SH-SY5Y (cell line): Measurements from ENCODE around the gene SDC3.

Source experiments
- GATA2 ChIP-seq: IDR thresholded peaks from 2 replicates; pipeline ENCODE4 v1.6.1; 2011; ENCODE audit warnings: mild to moderate bottlenecking, low read depth, low read length
- GATA3 ChIP-seq: IDR thresholded peaks from 2 replicates; pipeline ENCODE4 v1.6.1; 2011; ENCODE audit warnings: low read depth, mild to moderate bottlenecking, low read length, moderate library complexity

The SDC3 gene

GRCh38 chr1:30902593-30903290, 5.8 kb downstream of the SDC3 start:
- TF ChIP-seq GATA2 (no peak), GATA3 (no peak)

GRCh38 chr1:30901798-30902581, 6.6 kb downstream of the SDC3 start:
- TF ChIP-seq GATA3 (no peak), GATA2 (no peak)

DNA sequence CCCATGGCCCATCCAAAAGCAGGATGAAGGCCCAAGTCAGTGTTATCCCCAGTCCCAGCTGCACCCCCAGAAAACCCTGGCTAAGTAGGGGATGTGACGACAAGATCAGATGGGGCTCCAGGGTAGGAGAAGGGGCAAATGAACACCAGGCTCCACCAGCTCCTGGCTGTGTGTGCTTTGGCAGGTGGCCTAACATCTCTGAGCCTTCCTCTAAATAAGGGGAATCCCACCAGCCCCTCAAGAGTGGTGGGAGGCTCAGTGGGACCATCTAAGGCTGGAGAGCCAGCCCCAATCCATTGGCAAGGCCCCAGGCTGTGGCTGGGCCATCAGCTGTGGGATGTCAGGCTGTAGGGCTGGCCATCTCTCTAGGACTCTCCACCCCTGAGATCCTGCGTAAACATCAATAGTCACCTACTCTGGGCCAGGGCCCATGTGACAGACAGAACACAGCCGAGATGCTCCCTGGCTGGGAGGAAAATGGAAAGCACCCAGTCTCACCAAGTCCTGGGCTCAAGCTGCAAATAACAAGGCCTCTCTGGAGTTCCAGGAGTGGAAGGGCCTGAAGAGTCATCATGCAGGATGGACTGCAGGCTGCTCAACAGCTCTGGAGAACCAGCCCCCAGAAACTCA, 7.5 kb downstream of the SDC3 start:
- no peak for TF ChIP-seq GATA2

DNA sequence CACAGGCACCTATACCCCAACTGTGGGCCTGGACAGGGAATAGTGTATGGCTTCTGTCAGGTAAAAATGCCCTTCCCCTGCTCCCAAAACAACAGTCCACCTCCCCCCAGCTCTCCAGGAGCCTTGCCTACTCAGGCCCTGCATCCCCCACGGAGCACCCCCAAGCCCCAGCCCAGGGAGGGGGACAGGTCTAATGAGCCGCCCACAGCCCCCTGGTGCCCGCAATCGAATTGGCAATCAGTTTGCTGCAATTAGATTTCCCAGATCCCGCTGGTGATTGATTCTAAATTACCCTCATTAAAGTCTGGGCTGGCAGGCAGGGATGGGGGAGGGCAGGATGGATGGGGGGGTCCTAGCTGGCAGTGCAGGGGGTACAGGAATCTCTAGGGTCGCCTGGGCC, 8.1 kb downstream of the SDC3 start:
- TF ChIP-seq GATA3 (no peak), GATA2 (peak; percentile 87)

GRCh38 chr1:30899577-30900389, 8.8 kb downstream of the SDC3 start:
- TF ChIP-seq GATA3: no peak
- no peak for TF ChIP-seq GATA2

DNA sequence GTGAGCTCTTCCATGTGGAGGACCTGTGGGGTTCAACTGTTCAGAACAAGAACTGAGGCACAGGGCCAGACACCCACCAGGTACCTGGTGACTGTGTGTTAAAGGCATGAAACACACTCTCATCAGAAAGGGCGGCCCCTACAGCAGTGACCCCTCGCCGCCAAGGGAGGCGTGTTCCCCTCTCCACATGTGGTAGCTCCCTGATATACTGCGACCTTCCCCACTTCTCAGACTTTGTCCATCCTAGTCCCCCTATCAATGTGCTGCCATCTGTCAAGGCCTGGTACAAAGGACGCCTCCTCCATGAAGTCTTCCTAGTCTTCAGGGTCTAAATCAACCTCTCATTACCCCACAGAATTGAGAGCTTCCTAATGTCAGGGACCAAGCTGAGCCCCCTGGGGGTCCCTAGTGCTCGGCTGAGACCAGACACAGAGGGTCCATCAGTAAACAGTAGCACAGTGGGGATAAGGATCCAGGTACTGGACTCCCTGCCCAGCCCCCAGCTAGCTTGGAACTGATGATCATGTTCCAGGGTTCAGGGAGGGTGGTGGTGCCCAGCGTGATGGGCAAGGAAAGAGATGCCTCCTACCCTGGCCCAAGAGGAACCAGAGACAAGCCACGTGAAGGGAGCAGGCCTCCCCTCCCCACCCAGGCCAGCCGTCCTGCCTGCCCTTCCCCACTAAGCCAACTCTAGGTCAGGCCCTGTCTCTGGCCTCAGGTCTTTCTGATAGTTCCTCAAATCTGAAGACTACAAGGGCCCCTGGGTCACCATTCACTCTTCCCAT, 10.3 kb downstream of the SDC3 start:
- no peak for TF ChIP-seq GATA3
- TF ChIP-seq GATA2: no peak

DNA sequence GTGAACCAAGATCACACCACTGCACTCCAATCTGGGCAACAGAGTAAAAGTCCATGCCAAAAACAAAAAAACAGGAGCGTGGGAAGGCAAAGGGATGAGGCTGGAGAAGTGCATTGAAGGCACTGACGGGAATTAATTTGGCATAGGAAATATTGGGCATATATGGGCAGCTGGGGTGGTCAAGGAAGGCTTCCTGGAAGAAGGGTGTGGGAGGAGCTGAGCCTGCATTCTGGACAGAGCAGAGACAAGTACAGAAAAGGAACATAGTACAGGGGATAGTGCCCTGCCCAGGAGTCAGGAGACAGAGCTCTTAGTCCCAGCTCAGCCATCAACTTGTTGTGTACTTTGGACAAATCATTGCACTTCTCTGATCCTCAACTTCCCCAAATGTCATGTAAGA, 11.7 kb downstream of the SDC3 start:
- TF ChIP-seq GATA3 (no peak), GATA2 (no peak)

DNA sequence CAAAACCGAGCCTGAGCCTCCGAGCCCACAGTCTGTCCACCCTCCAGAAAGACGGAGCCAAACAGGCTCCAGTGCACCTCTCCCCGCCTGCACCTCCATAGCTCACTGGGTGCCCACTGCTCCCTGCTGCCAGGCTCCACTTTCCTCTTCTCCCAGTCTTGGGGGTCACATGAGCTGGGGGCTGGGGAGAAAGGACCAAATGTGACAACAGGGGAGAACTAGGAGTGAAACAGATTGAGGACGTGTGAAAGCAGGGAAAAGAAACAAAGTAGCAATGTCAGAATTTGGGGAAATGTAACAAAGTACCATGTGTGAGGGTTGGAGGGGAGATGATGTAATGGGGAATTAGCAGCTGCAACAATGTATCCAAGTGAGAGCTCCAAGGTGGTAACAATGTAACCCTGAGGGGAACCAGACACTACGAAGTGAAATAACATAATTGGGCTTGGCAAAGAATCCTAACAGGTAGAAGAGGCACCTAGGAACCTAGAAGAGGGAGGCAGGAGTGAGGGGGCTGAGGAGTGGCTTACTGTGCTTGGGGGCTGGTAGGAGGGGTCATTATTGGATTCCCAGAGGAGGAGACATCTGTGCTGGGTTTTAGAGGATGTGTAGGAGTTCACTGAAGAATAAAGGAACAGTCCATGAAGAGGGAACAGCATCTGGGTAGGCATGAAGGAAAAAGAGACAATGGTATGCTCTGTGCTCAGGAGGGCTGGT, 12.5 kb downstream of the SDC3 start:
- no peak for TF ChIP-seq GATA2

GRCh38 chr1:30895382-30895943, 13.1 kb downstream of the SDC3 start:
- TF ChIP-seq GATA2: no peak
- no peak for TF ChIP-seq GATA3

- TF ChIP-seq GATA3: no peak
These were observed 14.0 kb downstream of the SDC3 start for GRCh38 chr1:30894508-30894973.

DNA sequence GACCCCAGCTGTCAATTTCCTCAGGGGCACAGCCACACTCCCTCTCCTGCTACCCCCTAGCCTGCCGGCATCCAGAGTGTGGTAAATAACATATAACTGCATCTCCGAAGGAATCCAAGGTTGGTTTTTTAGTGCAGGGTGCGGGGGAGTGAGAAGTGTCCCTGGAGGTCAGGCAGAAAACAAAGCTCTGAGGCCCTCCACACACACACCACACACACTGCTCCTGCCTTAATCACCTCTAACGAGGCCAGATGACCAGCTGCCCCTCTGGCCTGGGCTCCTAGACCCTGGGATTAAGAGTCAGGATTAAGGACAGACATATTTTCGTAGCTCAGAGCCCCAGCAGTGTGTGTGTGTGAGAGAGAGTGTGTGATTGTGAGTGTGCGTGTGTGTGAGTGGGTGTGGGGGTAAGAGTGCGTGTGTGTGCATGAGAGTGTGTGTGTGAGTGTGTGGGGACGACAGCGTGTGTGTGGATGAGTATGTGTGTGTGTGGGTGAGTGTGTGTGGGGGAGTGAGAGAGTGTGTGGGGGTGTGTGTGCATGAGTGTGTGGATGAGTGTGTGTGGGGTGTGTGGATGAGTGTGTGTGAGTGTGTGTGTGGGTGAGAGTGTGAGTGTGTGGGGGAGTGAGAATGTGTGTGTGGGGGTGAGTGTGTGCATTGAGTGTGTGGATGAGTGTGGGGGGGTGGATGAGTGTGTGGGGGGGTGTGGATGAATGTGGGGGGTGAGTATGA, 14.6 kb downstream of the SDC3 start:
- TF ChIP-seq GATA2 (no peak), GATA3 (no peak)

DNA sequence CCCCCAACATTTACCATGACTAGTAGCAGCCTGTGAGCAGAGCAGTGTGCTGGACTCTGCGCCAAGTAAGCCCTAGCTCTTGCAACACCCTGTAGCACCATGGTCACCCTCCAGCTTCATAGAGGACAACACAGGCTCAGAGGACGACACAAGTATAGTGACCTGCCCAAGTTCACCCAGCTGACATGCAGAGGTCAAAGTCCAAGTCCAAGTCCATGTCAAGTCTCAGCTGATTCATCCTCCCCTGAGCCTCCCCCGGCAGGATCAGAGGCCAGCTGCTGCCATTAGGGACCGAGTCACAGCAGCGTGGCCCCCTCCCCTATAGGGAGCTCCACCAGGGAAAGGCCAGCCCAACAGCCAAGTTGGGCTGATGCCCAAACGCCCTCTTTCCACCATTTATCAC, 15.9 kb downstream of the SDC3 start:
- no peak for TF ChIP-seq GATA3
- TF ChIP-seq GATA2: no peak
